GM21528 (cell line): ENCODE measurements around the gene TMEM183A.

Experiments used
- ATAC-seq: cut with Tn5 transposase; IDR thresholded peaks from one replicate; pipeline ENCODE4 v1.9.1; 2021; ENCODE audit warnings: mild to moderate bottlenecking, moderate library complexity; ENCODE audit not compliant: unreplicated experiment, low FRiP score

TMEM183A gene

DNA sequence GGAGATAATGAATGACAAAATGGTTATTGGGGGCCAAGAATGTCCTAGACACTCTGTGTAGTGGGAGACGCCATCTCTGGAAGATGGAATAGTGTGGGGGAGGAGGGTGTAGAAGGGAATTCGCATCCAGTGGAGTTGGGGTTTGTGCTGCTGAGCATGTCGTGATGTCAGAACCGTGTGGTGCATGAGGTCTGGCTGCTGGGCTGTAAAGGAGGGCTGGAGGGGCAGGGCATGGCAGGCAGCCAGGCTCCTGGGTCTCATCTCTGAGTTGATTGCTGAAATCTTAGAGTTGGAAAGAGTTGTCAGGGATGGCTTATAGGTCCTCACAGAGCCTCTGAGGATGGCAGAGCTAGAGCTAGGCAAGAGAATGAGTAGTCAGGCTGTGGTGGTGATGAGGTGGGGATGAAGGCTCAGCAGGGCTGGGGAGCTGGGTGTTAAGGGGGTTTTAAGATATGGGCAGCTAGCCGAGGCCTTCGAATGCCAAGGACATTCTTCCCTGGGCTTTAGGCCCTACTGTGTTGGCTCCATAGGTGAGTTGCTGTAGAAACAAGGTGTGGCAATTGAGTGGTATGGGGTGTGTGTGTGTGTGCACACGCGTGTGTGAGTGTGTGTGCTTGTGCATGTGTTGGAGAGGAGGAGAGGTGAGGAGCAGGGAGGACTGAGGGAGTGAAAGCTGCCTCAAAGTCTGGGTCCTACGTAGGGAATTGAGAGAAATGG is 21.1 kb downstream of the TMEM183A start:
- ATAC-seq, result no peak

DNA sequence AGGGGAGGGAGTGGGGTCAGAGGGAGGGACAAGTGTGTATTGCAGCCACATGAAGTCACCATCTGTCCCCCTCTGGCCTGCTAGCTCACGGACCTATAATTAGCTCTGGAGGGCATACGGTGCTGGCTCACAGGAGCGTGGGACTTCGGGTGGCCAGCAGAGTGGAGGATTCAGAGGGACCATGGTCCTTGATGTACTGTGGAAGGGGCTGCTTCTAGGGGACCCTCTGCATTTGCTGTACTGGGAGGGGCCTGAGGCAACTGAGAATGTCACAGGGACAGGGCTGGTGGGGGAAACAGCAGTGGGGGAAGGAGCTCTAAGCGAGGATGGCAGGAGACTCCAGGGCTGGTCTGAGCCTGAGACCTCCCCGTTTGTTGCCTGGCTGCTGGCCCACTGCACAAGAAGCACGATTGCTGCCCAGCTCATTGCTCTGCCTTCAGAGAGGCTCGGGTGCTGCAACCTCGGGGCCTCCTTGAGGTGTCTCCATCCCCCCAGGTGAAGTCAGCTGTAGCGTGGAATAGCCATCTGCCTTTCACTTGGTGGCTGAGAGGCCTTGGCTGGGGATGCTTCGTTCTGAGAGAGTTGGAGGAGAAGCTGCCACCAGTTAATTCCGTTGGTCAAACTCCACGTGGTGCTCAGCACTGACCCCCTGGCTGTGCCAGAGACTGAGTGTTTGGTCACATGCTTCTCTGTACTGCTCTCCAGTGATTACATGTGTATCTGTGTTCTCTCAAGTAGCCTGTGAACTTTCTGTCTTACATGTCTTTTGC is 21.8 kb downstream of the TMEM183A start:
- no peak for ATAC-seq

DNA sequence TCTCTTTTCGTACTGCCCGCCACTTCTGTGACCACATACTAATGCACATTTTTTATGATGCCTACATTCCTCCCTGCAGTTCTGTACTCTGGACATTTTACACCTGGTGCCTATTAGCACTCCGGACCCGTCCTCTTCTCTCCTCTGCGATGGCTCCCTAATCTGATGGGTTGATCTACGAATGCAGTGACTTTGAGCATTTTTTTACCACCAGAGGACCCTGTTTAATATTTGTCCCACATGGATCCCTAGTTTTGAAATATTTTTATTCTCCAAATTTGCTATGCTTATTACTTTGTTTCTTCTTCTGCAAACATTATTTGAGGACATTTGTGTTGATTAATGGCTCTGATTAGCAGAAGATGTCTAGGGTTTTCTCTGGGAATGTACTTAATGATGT is 24.3 kb downstream of the TMEM183A start:
- no peak for ATAC-seq

DNA sequence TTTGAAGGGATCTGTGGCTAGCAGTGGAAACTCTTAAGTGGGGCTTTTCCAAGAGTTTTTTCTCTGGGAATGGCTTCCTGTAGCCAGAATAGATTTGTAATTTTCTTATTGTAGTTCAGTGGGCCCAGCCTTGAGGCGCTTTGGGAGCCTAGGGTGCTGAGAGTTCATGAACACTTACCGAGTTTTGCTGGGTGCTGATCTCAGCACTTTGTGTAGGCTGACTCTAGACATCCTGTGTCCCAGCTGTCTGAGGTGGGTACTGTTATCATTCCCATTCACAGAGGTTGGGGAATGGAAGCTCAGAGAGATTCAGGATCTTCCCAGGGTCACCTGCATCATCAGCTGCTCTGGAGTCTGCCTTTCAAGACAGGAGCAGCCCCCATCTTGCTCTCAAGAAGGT is 26.1 kb downstream of the TMEM183A start:
- ATAC-seq, result no peak

DNA sequence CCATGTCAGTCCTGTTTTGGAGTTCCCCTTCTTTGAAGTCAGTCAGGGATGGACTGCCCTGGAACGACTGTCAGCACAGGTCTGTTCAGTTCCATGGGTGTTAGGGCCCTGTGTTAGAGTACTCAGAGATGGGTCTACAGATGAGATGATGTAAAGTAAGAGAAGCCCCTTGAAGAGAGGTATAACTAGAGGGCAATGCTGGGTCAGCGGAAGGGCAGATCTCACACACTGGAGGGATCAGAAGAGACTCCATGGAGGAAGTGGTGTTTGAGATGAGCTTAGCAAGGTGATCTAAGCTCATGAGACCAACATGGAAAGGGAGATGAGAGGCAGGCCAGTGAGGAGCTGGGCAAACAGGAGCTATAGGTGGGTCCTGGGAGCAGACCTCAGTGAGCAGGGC is 26.7 kb downstream of the TMEM183A start:
- ATAC-seq, result no peak

DNA sequence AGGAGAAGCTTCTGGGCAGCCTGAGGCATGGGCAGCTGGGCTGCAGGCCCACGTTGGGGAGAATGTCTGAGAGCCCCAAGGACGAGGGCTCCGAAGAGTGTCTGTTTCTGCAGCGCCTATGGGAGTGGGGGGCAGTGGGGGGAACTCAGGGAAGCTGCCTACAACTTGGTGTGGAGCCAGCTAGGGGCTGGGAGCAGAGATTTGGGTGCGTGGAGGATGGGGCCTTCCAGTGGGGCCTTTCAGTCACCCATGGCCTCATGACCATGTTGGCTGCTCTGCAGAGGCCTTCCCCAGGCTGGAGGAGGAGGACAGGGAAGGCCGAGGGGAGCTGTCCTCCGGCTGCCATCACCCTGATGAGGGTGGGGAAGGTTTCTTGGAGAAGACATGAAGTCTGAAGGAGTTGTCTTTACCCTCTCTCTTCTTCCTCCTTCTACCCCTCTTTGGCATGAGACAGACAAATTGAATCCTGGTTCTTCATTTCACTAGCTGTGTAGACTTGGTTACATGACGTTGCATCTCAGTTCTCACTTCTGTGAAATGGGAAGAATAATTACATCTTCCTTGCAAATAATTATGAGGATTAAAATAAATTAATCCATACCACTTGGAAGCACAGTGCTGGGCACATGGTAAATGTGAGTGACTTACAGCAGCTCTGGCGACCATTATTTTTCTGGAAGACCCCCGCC is 27.4 kb downstream of the TMEM183A start:
- ATAC-seq, result no peak

DNA sequence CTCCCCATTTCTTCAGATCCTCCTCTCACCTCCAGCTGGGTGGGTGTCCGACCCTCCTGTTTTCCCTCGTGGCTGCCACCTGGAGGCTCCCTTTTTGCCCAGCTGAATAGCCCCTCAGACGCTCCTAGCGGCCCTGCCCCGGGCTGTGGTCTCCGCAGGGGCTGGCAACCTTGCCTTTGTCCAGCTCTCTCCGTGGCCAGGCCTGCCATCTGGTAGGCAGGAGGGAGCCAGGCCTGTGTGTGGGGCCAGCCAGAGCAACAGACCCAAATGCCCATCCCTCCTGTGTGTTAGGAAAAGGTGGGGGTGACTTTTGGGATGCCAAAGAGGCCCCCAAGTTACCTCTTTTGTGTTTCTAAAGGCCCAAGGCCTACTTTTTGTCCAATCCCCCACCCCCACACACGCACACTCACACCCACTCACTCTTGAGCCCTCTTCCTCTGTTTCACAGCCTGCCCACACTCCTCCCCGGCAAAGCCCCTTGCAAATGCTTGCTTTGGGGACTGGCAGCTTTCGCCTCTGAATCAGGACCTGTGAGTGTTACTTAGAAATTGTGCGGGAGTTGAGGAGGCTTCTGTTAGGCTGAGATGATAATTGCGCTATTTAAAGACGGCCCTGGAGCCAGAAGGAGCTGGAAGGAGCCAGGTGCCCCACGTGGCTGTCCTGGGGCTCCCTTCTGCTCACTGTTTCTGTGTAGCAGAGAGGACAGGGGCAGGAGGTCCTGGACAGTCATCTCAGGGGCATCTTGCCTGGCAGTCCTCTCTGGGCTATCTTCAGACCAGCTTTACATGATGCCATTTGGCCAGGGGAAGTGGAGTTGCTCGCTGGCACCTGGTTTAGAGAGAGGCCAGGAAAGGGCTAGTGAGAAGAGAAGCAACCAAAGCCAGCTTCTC is 28.2 kb downstream of the TMEM183A start:
- ATAC-seq, result no peak

DNA sequence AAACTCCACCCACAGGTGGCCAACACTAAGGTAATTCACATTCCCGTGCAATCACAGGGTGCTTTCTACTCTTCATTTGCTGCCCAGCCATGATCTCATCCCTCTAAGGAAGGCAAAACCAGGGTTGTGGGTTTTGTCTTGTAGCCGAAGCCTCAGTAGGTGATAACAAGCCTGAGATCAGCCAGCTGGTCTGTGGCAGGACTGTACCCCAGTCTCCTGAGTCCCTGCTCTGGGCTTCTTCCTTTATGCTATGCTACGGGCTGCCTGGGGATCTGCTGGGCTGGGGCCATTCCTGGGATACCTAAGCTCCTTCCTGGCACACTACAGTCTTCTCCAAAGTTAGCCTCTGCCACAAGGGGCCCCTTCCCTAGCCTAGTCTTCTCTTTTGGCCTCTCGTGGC is 29.0 kb downstream of the TMEM183A start:
- ATAC-seq, result no peak

DNA sequence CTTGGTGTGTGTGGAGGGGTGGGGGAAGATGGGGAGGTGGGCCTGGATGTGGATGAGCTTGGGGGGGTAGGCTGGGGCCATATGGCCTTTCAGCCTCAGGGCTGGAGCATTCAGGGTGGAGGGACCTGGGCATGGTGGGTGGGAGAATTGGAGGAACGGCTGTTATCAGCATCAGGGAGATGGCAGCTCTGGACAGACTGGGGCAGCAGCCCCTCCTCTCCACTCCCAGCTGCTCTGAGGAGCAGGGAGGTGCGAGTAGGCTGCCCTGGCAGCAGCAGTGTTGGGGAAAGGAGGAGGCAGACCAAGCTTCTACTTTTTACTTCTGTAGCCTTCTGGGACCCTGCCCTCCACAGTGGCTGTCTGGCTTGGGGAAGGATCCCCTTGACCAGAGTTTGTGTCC is 29.4 kb downstream of the TMEM183A start:
- ATAC-seq, result no peak

DNA sequence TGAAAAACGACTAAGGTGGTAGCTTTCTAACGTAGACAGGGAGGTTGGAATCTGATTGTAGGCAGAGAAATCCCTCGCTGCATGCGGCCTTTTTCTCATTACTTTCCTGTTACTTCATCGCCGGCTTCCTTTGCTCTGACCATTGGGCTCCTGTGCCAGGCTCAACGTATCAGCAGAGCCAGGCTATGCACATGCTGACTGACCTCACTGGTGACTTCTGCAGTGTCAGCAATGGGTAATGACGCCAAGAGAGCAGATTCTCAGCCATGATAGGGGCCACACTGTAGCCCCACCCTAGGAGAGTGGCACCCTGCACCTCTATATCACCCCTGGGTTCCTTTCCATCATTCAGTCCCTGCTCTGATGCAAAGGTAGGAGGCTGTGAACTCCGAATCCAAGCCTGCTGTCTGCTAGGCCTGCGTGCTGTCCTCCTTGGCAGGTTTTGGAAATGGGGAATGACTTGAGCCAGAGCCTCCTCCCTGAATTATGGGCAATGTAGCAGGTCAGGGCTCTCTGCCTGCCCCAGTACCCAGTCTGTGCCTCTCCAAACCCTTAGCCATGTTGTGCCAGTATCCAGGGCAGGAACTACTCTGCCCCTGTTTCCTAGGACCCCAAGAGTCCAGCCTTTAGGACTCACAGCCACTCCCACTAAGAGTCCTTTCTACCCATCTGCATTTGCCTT is 30.5 kb downstream of the TMEM183A start:
- ATAC-seq, result no peak

DNA sequence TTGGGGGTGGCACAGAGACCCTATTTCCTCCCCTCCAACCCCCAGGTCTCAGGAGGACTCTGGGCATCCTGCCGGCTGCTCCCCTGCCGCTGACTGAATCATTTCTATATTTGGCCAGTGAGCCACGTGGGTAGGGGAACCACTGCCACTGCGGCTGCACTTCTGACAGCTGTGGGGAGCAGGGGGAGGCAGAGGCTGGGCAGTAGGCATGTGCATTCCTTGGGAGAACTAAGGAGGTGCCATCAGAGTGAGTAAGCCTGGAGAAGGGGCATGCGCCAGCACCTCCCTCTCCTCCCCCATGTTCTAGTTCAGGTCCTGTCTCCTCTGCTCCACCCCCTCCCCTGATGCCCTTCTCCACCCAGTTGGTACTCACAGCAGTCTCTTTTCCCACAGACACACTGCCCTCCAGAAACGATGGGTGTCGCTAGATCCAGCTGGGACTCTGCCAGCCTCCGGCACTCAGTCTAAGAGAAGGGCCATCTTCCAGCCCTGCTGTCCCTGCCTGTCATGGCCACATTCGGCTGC is 31.1 kb downstream of the TMEM183A start:
- ATAC-seq, result no peak

DNA sequence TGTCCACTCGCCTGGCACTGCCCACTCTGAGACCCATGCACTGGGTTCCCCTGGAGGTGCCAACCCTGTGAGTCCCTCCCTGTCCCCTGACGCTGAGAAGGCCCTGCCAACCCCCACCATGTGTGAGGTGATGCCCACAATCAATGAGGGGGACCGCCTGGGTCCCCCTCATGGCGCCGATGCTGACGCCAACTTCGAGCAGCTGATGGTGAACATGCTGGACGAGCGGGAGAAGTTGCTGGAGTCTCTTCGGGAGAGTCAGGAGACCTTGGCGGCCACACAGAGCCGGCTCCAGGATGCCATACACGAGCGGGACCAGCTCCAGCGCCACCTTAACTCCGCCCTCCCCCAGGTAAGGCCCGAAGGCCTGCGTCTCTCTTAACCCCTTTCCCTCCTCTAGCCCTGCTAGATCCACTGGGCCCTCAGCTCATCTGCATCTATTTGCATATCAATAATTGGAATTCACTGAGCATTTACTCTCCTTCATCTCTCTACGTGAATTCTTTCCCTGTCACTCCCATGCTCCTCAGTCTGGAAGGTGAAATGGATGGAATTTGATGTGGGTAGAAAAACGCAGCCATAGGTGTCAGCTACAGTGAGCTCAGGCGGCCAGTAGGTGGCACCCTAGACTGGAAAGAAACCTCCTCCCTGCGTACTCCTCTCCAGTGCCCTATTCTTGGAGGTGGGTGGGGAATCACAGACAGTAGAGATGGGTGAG is 31.9 kb downstream of the TMEM183A start:
- ATAC-seq, result no peak

DNA sequence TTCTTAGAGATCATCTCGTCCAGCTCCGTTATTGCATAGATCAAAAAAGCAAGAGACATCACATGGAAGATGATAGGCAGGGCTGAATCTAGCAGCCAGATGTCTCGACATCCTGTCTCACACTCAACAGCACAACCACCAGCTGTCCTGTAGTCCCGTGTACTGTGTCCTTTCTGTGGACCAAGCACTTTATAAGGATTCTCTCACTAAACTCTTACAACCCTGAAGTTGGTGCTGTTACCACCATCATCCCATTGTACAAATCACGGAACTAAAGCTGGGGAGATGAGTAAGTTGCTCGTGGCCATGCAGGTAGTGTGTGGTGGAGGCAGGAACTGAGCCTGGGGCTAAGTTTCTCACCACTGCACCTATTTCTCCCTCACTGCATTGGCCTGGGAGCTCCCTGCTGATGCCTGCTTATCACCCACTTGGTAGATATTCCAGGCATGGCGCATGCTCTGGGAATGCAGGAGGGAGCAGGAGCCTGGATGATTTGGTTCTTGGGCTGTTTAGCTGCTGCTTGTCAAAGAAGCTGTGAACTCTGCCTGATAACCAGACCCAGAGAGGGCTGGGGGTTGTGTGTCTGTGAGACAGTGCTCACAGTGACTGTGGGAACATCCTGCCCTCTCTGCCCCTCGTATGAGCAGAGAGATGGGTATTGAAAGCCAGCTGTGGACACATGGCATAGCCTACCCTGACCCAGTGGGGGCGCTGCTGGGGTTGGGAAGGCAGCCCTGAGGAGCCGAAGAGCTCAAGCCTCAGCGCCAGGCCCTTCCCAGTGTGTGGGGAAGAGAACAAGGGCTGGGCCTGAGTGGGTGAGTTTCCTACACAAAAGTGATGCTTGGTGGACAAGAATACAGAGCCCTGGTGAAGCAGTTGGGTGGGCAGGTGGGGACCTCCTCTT is 32.7 kb downstream of the TMEM183A start:
- no peak for ATAC-seq

DNA sequence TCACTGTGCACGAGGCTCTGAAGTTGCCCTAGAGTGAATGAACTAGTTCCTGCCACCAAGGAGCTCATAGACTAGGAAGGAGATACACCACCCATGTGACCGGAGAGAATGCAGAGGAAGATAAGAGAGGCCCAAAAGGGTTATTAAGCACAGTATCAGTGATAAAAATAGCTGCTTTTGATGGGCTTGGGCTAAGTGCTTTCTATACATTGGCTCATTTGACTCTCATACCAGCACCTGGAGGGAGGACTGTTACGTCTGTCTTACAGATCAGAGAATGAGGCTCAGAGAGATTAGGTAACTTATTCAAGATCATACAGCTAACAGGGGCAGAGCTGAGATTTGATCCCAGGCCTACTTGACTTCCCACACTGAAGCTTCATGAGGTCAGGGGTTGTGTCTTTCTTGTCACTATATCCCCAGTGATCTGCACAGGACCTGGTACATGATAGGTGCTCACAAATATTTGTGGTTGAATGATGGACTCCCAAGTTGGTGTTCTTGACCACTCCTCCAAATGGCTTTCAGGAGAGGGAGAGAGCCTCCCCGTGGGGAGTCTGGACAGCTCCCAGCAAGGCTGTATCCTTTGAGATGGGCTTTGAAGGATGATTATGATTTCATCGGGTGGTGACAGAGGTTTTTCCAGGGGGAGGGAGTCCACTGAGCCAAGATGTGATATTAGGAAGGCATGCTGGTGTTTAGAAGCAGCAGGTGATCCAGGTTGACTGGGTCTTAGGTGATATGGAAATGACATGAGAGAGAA is 33.5 kb downstream of the TMEM183A start:
- no peak for ATAC-seq

DNA sequence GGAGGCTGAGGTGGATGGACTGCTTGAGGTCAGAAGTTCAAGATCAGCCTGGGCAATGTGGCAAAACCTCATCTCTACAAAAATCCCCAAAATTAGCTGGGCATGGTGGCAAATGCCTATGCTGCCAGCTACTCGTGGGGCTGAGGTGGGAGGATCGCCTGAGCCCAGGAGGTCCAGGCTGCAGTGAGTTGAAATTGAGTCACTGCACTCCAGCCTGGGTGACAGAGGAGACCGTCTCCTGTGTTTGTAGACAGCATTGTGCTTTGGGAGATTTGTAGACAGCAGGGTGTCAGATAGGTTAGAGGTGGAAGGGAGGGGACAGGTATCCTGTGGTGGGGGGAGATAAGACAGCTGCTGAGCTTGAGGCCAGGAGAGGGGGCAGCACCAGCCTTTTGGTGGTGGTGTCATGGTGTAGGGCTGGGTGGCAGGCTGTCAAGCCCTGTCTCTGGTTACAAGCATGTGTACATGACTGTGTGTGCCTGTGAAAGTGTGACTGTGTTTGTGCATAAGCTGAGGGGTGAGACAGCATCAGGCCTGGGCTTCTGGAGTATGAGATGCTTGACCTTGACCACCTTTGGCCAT is 34.3 kb downstream of the TMEM183A start:
- no peak for ATAC-seq

DNA sequence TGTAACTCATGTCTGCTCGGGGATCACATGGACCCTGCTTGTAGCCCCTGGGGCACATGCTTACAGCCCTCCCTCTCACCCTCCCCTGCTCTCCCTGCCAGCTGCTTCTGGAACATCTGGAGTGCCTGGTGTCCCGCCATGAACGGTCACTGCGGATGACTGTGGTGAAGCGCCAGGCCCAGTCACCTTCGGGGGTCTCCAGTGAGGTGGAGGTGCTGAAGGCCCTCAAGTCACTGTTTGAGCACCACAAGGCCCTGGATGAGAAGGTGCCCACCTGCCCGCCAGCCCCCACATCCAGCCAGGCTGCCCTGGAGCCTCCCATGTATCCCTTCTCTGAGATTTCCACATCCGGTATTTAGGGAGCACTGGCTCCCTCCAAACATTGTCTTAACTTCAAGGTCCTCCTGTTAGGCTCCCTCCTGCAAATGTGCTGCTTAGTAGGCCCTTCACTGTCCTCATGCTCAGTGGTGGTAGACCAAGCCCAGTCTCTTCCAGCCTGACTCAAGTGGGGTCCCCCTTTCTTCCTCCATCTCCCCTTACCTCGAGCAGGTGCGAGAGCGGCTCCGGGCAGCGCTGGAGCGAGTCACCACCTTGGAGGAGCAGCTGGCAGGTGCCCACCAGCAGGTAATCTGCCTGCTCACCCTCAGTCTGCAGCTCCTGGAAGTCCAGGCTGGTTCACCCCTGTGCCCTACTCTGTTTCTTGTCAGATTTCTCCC is 36.8 kb downstream of the TMEM183A start:
- no peak for ATAC-seq
